Osteocyte (in vitro differentiated cells): ENCODE data around the gene SLC7A8. TPM values are rescaled to one million over a fixed set of nuclear protein-coding genes. Genes with fewer than 3 reads are reported as not detected.

Experiments used
- DNase-seq: peaks from one replicate; pipeline ENCODE4 v3.0.0; 2021; ENCODE audit warnings: mixed read lengths; ENCODE audit not compliant: unreplicated experiment; ENCODE audit errors: extremely low spot score
- H3K27ac Mint-ChIP-seq: one replicate; pipeline ENCODE4 v1.8.0; 2021; ENCODE audit warnings: mild to moderate bottlenecking, mixed read lengths; ENCODE audit not compliant: unreplicated experiment
- H3K27me3 Mint-ChIP-seq: one replicate; pipeline ENCODE4 v1.8.0; 2021; ENCODE audit warnings: mixed read lengths; ENCODE audit not compliant: unreplicated experiment
- H3K36me3 Mint-ChIP-seq: one replicate; pipeline ENCODE4 v1.8.0; 2021; ENCODE audit warnings: mixed read lengths; ENCODE audit not compliant: unreplicated experiment
- H3K4me1 Mint-ChIP-seq: one replicate; pipeline ENCODE4 v1.8.0; 2021; ENCODE audit warnings: mixed read lengths; ENCODE audit not compliant: unreplicated experiment
- H3K4me3 Mint-ChIP-seq: one replicate; pipeline ENCODE4 v1.8.0; 2021; ENCODE audit warnings: mild to moderate bottlenecking, moderate library complexity, mixed read lengths; ENCODE audit not compliant: unreplicated experiment
- H3K9me3 Mint-ChIP-seq: one replicate; pipeline ENCODE4 v1.8.0; 2021; ENCODE audit warnings: mixed read lengths; ENCODE audit not compliant: unreplicated experiment
- total RNA-seq: library from RNA; stranded (reverse); gene quantifications from 2 replicates; pipeline ENCODE4 v1.2.1, GENCODE V29; 2021
- TF ChIP-seq, protein P1 (sequence below): fragments of 200-600 bp; sonication (generic); IDR thresholded peaks from 2 replicates; pipeline ENCODE4 v1.5.0; 2021; ENCODE audit warnings: antibody characterized with exemption, mild to moderate bottlenecking, moderate library complexity

The SLC7A8 gene
- total RNA-seq, 1 donor from 2014 or later: 0.75 TPM

GRCh38 chr14:23217032-23218020, 33.9 kb upstream of the SLC7A8 start:
- H3K27me3 Mint-ChIP-seq: peaks cover 31% of the 10 kb centered on the region
- H3K9me3 Mint-ChIP-seq: peaks cover 6% of the 10 kb centered on the region
- no peaks in the 10 kb centered on the region for H3K4me1 Mint-ChIP-seq
- no peaks in the 10 kb centered on the region for H3K36me3 Mint-ChIP-seq
- DNase-seq: no peak
- H3K4me3 Mint-ChIP-seq: no peak overlapping the region
- H3K27ac Mint-ChIP-seq: no peak overlapping the region
- TF ChIP-seq, protein P1, sequence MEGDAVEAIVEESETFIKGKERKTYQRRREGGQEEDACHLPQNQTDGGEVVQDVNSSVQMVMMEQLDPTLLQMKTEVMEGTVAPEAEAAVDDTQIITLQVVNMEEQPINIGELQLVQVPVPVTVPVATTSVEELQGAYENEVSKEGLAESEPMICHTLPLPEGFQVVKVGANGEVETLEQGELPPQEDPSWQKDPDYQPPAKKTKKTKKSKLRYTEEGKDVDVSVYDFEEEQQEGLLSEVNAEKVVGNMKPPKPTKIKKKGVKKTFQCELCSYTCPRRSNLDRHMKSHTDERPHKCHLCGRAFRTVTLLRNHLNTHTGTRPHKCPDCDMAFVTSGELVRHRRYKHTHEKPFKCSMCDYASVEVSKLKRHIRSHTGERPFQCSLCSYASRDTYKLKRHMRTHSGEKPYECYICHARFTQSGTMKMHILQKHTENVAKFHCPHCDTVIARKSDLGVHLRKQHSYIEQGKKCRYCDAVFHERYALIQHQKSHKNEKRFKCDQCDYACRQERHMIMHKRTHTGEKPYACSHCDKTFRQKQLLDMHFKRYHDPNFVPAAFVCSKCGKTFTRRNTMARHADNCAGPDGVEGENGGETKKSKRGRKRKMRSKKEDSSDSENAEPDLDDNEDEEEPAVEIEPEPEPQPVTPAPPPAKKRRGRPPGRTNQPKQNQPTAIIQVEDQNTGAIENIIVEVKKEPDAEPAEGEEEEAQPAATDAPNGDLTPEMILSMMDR: no peak

DNA sequence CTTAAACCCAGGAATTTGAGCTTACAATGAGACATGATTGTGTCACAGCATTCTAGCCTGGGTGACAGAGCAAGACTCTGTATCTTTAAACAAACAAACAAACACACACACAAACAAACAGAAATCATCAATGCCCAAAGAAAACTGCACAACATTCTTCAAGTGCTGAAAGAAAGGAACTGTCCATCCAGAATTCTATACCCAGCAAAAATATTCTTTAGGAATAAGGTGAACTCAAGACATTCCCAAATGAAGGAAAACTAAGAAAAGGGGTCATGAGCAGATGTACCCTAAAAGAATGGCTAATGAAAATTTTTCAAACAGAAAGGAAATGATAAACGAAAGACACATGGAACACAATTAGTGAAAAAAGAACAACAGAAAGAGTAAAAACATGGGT, 32.0 kb upstream of the SLC7A8 start:
- Mint-ChIP-seq H3K27ac (no peak overlapping the region), H3K27me3 (peaks cover 24% of the 10 kb centered on the region), H3K4me1 (no peaks in the 10 kb centered on the region), H3K9me3 (peaks cover 6% of the 10 kb centered on the region), H3K4me3 (no peak overlapping the region), H3K36me3 (no peaks in the 10 kb centered on the region)
- no peak for DNase-seq
- TF ChIP-seq, protein P1: no peak

GRCh38 chr14:23209651-23210423, 26.4 kb upstream of the SLC7A8 start:
- H3K4me1 Mint-ChIP-seq: no peaks in the 10 kb centered on the region
- DNase-seq: no peak
- no peaks in the 10 kb centered on the region for H3K9me3 Mint-ChIP-seq
- peaks cover 41% of the 10 kb centered on the region for H3K27me3 Mint-ChIP-seq
- TF ChIP-seq, protein P1: no peak
- no peaks in the 10 kb centered on the region for H3K36me3 Mint-ChIP-seq
- no peak overlapping the region for H3K4me3 Mint-ChIP-seq
- no peak overlapping the region for H3K27ac Mint-ChIP-seq

DNA sequence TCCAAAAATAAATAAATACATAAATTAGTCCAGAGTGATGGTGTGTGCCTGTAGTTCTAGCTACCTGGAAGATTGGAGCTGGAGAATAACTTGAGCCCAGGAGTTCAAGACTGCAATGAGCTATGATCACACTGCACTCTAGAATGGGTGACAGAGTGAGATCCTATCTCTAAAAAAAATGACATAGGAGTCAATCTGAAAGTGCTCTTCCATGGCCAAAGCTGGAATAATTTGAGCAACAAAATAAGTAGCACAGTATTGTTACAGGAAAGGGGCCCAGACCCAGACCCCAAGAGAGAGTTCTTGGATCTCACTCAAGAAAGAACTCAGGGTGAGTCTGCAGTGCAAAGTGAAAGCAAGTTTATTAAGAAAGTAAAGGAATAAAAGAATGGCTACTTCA, 24.9 kb upstream of the SLC7A8 start:
- H3K4me1 Mint-ChIP-seq: no peaks in the 10 kb centered on the region
- H3K27me3 Mint-ChIP-seq: peaks cover 51% of the 10 kb centered on the region
- TF ChIP-seq, protein P1: no peak
- no peak overlapping the region for H3K4me3 Mint-ChIP-seq
- H3K27ac Mint-ChIP-seq: no peak overlapping the region
- no peak for DNase-seq
- no peaks in the 10 kb centered on the region for H3K36me3 Mint-ChIP-seq
- H3K9me3 Mint-ChIP-seq: no peaks in the 10 kb centered on the region

DNA sequence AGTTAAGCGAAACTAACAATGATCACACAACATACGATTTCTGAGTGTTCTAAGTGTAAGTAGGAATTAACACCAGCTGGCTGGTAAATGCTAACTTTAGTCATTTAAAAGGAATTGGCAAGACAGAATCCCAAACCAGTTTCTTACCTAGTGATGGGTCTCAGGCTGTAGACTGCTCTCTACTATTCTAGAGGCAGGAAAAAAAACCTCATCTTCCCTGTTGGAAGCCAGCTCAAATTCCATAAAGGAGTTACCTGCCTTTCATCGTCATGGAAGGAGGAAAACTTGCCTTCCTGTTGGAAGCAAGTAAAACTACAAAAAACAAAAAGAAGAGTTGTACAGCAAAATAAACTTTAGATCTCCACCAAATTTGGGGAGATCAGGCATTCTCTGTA, 23.7 kb upstream of the SLC7A8 start:
- H3K27ac Mint-ChIP-seq: no peak overlapping the region
- peaks cover 55% of the 10 kb centered on the region for H3K27me3 Mint-ChIP-seq
- no peaks in the 10 kb centered on the region for H3K9me3 Mint-ChIP-seq
- DNase-seq: no peak
- H3K4me1 Mint-ChIP-seq: no peaks in the 10 kb centered on the region
- H3K36me3 Mint-ChIP-seq: no peaks in the 10 kb centered on the region
- TF ChIP-seq, protein P1: no peak
- no peak overlapping the region for H3K4me3 Mint-ChIP-seq
